WTC11 (cell line): ENCODE measurements around the gene MRAP. TPM values are rescaled to one million over a fixed set of nuclear protein-coding genes. Genes with fewer than 3 reads are reported as not detected.

ENCODE experiments used
- ATAC-seq: fragments of 200-7000 bp; cut with Tn5 transposase; 2 replicates; pipeline ENCODE4 v1.10.0; 2021; ENCODE audit warnings: mild to moderate bottlenecking, moderate library complexity
- CTCF ChIA-PET: fragments of 300-600 bp; sonication (Branson Sonifier 250); formaldehyde crosslinking; loops from one replicate; lab custom pipeline; 2021; ENCODE audit warnings: antibody characterized with exemption; lab: Charles Lee
- POLR2A ChIA-PET: fragments of 350-600 bp; sonication (Branson Sonifier 250); formaldehyde crosslinking; loops from one replicate; lab custom pipeline; 2021; ENCODE audit warnings: antibody characterized with exemption; lab: Charles Lee
- DNase-seq: peaks from one replicate; pipeline ENCODE4 v3.0.0; 2021; ENCODE audit warnings: low spot score
- H3K27ac Mint-ChIP-seq: 2 replicates; pipeline ENCODE4 v1.8.0; 2021; ENCODE audit warnings: mixed read lengths
- H3K27me3 Mint-ChIP-seq: 2 replicates; pipeline ENCODE4 v1.8.0; 2021; ENCODE audit warnings: low read depth, mild to moderate bottlenecking, moderate library complexity, mixed read lengths
- H3K36me3 Mint-ChIP-seq: 2 replicates; pipeline ENCODE4 v1.8.0; 2021; ENCODE audit warnings: mixed read lengths
- H3K4me1 Mint-ChIP-seq: 2 replicates; pipeline ENCODE4 v1.8.0; 2022; ENCODE audit warnings: mixed read lengths
- H3K4me3 Mint-ChIP-seq: 2 replicates; pipeline ENCODE4 v1.8.0; 2021; ENCODE audit warnings: mild to moderate bottlenecking, moderate library complexity, mixed read lengths
- H3K9me3 Mint-ChIP-seq: 2 replicates; pipeline ENCODE4 v1.8.0; 2021; ENCODE audit warnings: mixed read lengths
- AFF4 ChIP-seq: sonication (generic); formaldehyde crosslinking; IDR thresholded peaks from 2 replicates; pipeline ENCODE4 v1.8.1; 2023; ENCODE audit warnings: mild to moderate bottlenecking, missing genetic modification reagents, borderline replicate concordance
- ARID4B ChIP-seq: sonication (generic); formaldehyde crosslinking; IDR thresholded peaks from 2 replicates; pipeline ENCODE4 v1.8.0; 2023; ENCODE audit warnings: missing genetic modification reagents, mild to moderate bottlenecking, borderline replicate concordance
- CBFB ChIP-seq: sonication (generic); formaldehyde crosslinking; IDR thresholded peaks from 2 replicates; pipeline ENCODE4 v1.8.1; 2022; ENCODE audit warnings: mild to moderate bottlenecking, low read depth, missing genetic modification reagents
- ESRRA ChIP-seq: sonication (generic); formaldehyde crosslinking; IDR thresholded peaks from 2 replicates; pipeline ENCODE4 v1.8.1; 2022; ENCODE audit warnings: mild to moderate bottlenecking, missing genetic modification reagents, borderline replicate concordance
- FOXK1 ChIP-seq: sonication (generic); formaldehyde crosslinking; IDR thresholded peaks from 2 replicates; pipeline ENCODE4 v1.8.0; 2022; ENCODE audit warnings: mild to moderate bottlenecking, moderate library complexity, missing genetic modification reagents
- HMGXB4 ChIP-seq: sonication (generic); formaldehyde crosslinking; IDR thresholded peaks from 2 replicates; pipeline ENCODE4 v1.8.1; 2023; ENCODE audit warnings: mild to moderate bottlenecking, moderate library complexity, missing genetic modification reagents
- KAT7 ChIP-seq: sonication (generic); formaldehyde crosslinking; IDR thresholded peaks from 2 replicates; pipeline ENCODE4 v1.8.1; 2023; ENCODE audit warnings: missing genetic modification reagents, mild to moderate bottlenecking, borderline replicate concordance
- NFATC4 ChIP-seq: fragments of 250-450 bp; sonication (Bioruptor Pico); IDR thresholded peaks from 2 replicates; pipeline ENCODE4 v1.9.0; 2021; ENCODE audit warnings: mild to moderate bottlenecking
- NFYB ChIP-seq: sonication (generic); formaldehyde crosslinking; conservative IDR thresholded peaks from 2 replicates; pipeline ENCODE4 v1.8.0; 2022; ENCODE audit warnings: low read depth, missing genetic modification reagents
- RORB ChIP-seq: fragments of 250-450 bp; sonication (Bioruptor Pico); IDR thresholded peaks from 2 replicates; pipeline ENCODE4 v1.9.0; 2021; ENCODE audit warnings: mild to moderate bottlenecking
- SMAD4 ChIP-seq: sonication (generic); formaldehyde crosslinking; IDR thresholded peaks from 2 replicates; pipeline ENCODE4 v1.8.0; 2022; ENCODE audit warnings: mild to moderate bottlenecking, missing genetic modification reagents
- USF2 ChIP-seq: sonication (generic); formaldehyde crosslinking; IDR thresholded peaks from 2 replicates; pipeline ENCODE4 v1.8.1; 2023; ENCODE audit warnings: mild to moderate bottlenecking, missing genetic modification reagents, moderate library complexity
- ZNF121 ChIP-seq: sonication (generic); formaldehyde crosslinking; IDR thresholded peaks from 2 replicates; pipeline ENCODE4 v1.8.0; 2023; ENCODE audit warnings: missing genetic modification reagents
- ZNF219 ChIP-seq: sonication (generic); formaldehyde crosslinking; IDR thresholded peaks from 2 replicates; pipeline ENCODE4 v1.8.0; 2023; ENCODE audit warnings: missing genetic modification reagents, mild to moderate bottlenecking, borderline replicate concordance
- ZNF425 ChIP-seq: fragments of 250-450 bp; sonication (Bioruptor Pico); conservative IDR thresholded peaks from 2 replicates; pipeline ENCODE4 v1.9.0; 2021; ENCODE audit warnings: mild to moderate bottlenecking
- ZNF512 ChIP-seq: sonication (generic); formaldehyde crosslinking; IDR thresholded peaks from 2 replicates; pipeline ENCODE4 v1.8.1; 2022; ENCODE audit warnings: missing genetic modification reagents, borderline replicate concordance
- ZSCAN18 ChIP-seq: fragments of 250-450 bp; sonication (Bioruptor Pico); IDR thresholded peaks from 2 replicates; pipeline ENCODE4 v2.1.2; 2022; ENCODE audit warnings: mild to moderate bottlenecking, moderate library complexity
- total RNA-seq: library from RNA; stranded (reverse); gene quantifications from 3 replicates; pipeline ENCODE4 v1.2.3, GENCODE V29; 2021

MRAP gene
- total RNA-seq, 1 experiment from 2014 or later = not detected

GRCh38 chr21:32303385-32303784, 4.7 kb downstream of the MRAP start (continued):
- TF ChIP-seq ZNF512 (CRISPR knock-in tag) (no peak), ZNF219 (no peak)

GRCh38 chr21:32304998-32305397, 6.3 kb downstream of the MRAP start:
- TF ChIP-seq KAT7 (CRISPR knock-in tag) (no peak), AFF4 (CRISPR knock-in tag) (no peak), ZNF121 (CRISPR knock-in tag) (no peak), SMAD4 (CRISPR knock-in tag) (no peak), ARID4B (no peak), HMGXB4 (CRISPR knock-in tag) (no peak), NFATC4 (no peak), RORB (CRISPR knock-in tag) (no peak), USF2 (no peak), ESRRA (no peak), ZNF425 (CRISPR knock-in tag) (no peak), NFYB (CRISPR knock-in tag) (no peak), ZSCAN18 (CRISPR knock-in tag) (no peak), FOXK1 (CRISPR knock-in tag) (no peak), CBFB (no peak)
- no peak for DNase-seq
- ChIA-PET CTCF (interaction anchor here (1.1 to 1.6 kb wide), 4 partner anchors 14 to 264 kb away, joined by 3 to 7 read pairs (median 4); no protein-coding TSS in a partner anchor), POLR2A (no interaction called here)
- ATAC-seq = no peak
- no peak overlapping the region for H3K27ac Mint-ChIP-seq
- H3K9me3 Mint-ChIP-seq = 0 out of 2 replicates have a peak, but pooled peaks cover 10% of the 10 kb centered on the region
- no peak overlapping the region for H3K4me3 Mint-ChIP-seq
- H3K27me3 Mint-ChIP-seq = no peaks in the 10 kb centered on the region
- peaks cover 16% of the 10 kb centered on the region for H3K4me1 Mint-ChIP-seq
- peaks cover 21% of the 10 kb centered on the region for H3K36me3 Mint-ChIP-seq
